ENCODE measurements around the gene TOX2. TPM values are rescaled to one million over a fixed set of nuclear protein-coding genes. Genes with fewer than 3 reads are reported as not detected.

The TOX2 gene
- total RNA-seq, 1 donor from 2014 or later, result 2.8 TPM

- no peak overlapping the region for H3K27ac Mint-ChIP-seq
- H3K4me1 Mint-ChIP-seq (ENCODE audit: low read depth), result no peaks in the 10 kb centered on the region
- H3K36me3 Mint-ChIP-seq (ENCODE audit: insufficient read depth), result no peaks in the 10 kb centered on the region
- peaks cover 3% of the 10 kb centered on the region for H3K27me3 Mint-ChIP-seq
- no peak for TF ChIP-seq CTCF (IDR thresholded peaks at IDR 0.05; ENCODE audit: unreplicated experiment)
- no peak for DNase-seq (ENCODE audit: low spot score, unreplicated experiment)
- H3K9me3 Mint-ChIP-seq (ENCODE audit: low read depth), result no peaks in the 10 kb centered on the region
- no peak overlapping the region for H3K4me3 Mint-ChIP-seq (ENCODE audit: low read depth)
These were observed 65.0 kb downstream of the TOX2 start for GRCh38 chr20:43979576-43980105.

- Mint-ChIP-seq H3K27ac (no peak overlapping the region), H3K4me3 (ENCODE audit: low read depth) (no peak overlapping the region), H3K36me3 (ENCODE audit: insufficient read depth) (no peaks in the 10 kb centered on the region), H3K4me1 (ENCODE audit: low read depth) (no peaks in the 10 kb centered on the region), H3K9me3 (ENCODE audit: low read depth) (no peaks in the 10 kb centered on the region), H3K27me3 (peaks cover 3% of the 10 kb centered on the region)
- no peak for TF ChIP-seq CTCF (IDR thresholded peaks at IDR 0.05; ENCODE audit: unreplicated experiment)
- DNase-seq (ENCODE audit: low spot score, unreplicated experiment), result no peak
These were observed 66.9 kb downstream of the TOX2 start for GRCh38 chr20:43981540-43981939.

GRCh38 chr20:43982016-43982415 is 67.4 kb downstream of the TOX2 start:
- Mint-ChIP-seq H3K4me3 (ENCODE audit: low read depth) (no peak overlapping the region), H3K36me3 (ENCODE audit: insufficient read depth) (no peaks in the 10 kb centered on the region), H3K4me1 (ENCODE audit: low read depth) (no peaks in the 10 kb centered on the region), H3K9me3 (ENCODE audit: low read depth) (no peaks in the 10 kb centered on the region), H3K27ac (no peak overlapping the region), H3K27me3 (peaks cover 3% of the 10 kb centered on the region)
- TF ChIP-seq CTCF (IDR thresholded peaks at IDR 0.05; ENCODE audit: unreplicated experiment), result no peak
- no peak for DNase-seq (ENCODE audit: low spot score, unreplicated experiment)

GRCh38 chr20:43982886-43983285 is 68.2 kb downstream of the TOX2 start:
- Mint-ChIP-seq H3K4me1 (ENCODE audit: low read depth) (no peaks in the 10 kb centered on the region), H3K9me3 (ENCODE audit: low read depth) (no peaks in the 10 kb centered on the region), H3K27ac (no peak overlapping the region), H3K36me3 (ENCODE audit: insufficient read depth) (no peaks in the 10 kb centered on the region), H3K27me3 (peaks cover 3% of the 10 kb centered on the region), H3K4me3 (ENCODE audit: low read depth) (no peak overlapping the region)
- no peak for DNase-seq (ENCODE audit: low spot score, unreplicated experiment)
- no peak for TF ChIP-seq CTCF (IDR thresholded peaks at IDR 0.05; ENCODE audit: unreplicated experiment)

GRCh38 chr20:43983359-43983758 is 68.7 kb downstream of the TOX2 start:
- no peaks in the 10 kb centered on the region for H3K4me1 Mint-ChIP-seq (ENCODE audit: low read depth)
- H3K27ac Mint-ChIP-seq, result no peak overlapping the region
- H3K4me3 Mint-ChIP-seq (ENCODE audit: low read depth), result no peak overlapping the region
- H3K9me3 Mint-ChIP-seq (ENCODE audit: low read depth), result no peaks in the 10 kb centered on the region
- H3K36me3 Mint-ChIP-seq (ENCODE audit: insufficient read depth), result no peaks in the 10 kb centered on the region
- peak; percentile 20 for TF ChIP-seq CTCF (IDR thresholded peaks at IDR 0.05; ENCODE audit: unreplicated experiment)
- no peak for DNase-seq (ENCODE audit: low spot score, unreplicated experiment)
- peaks cover 3% of the 10 kb centered on the region for H3K27me3 Mint-ChIP-seq

Measured in progenitor cell of endocrine pancreas (in vitro differentiated cells).